ENCODE data around the gene SIRT7.

DNA sequence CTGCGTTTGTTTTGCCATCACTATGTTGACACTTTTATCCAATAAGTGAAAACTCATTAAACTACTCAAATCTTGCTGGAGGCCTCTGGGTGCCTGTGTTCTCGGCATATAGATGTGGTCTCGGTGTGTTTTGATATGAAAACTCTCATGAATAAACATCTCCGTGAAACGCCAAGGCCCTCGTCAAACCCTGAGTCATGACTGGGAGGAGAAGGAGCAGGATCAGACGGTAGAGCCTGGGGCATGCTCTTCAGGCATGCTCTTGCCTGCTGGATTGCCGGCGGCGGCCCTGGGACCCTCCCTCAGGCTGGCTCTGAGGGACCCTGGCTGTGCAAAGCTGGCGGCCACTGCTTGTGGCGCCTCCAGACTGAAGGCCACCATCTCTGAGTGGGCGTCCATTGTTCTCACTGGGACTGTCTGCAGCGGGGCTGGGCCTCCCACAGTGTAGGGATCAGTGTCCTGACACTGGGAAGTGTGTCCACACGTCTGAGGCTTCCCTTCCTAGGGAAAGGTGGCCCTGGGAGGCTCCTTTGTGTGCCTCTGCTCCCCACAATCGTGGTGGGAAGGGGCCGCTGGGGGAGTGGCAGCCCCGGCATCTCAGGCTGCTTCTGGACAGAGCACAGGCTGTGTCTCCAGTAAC, 17.7 kb downstream of the SIRT7 start:
- TF ChIP-seq POLR2A (IDR thresholded peaks at IDR 0.05), result no peak
- TF ChIP-seq, protein P1, sequence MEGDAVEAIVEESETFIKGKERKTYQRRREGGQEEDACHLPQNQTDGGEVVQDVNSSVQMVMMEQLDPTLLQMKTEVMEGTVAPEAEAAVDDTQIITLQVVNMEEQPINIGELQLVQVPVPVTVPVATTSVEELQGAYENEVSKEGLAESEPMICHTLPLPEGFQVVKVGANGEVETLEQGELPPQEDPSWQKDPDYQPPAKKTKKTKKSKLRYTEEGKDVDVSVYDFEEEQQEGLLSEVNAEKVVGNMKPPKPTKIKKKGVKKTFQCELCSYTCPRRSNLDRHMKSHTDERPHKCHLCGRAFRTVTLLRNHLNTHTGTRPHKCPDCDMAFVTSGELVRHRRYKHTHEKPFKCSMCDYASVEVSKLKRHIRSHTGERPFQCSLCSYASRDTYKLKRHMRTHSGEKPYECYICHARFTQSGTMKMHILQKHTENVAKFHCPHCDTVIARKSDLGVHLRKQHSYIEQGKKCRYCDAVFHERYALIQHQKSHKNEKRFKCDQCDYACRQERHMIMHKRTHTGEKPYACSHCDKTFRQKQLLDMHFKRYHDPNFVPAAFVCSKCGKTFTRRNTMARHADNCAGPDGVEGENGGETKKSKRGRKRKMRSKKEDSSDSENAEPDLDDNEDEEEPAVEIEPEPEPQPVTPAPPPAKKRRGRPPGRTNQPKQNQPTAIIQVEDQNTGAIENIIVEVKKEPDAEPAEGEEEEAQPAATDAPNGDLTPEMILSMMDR (IDR thresholded peaks at IDR 0.05), result no peak

Data from ovary (tissue), 3 donors.